GM12891 (cell line): ENCODE measurements around the gene MVB12B.

ENCODE experiments used
- DNase-seq: peaks from one replicate; pipeline ENCODE4 v3.0.0; 2011; ENCODE audit warnings: low spot score; ENCODE audit not compliant: insufficient read length
- FAIRE-seq: peaks from 2 replicates; lab custom pipeline; 2011; peaks lifted over from hg19 to GRCh38; lab: Jason Lieb, UNC
- PAX5 ChIP-seq: IDR thresholded peaks from 2 replicates; pipeline ENCODE4 v1.6.1; 2011; ENCODE audit warnings: low read length, moderate library complexity, mild to moderate bottlenecking; ENCODE audit not compliant: insufficient read depth, severe bottlenecking
- POLR2A ChIP-seq: IDR thresholded peaks from 2 replicates; pipeline ENCODE4 v1.6.1; 2011; ENCODE audit warnings: low read depth, low read length, control low read depth
- POLR2AphosphoS5 ChIP-seq: IDR thresholded peaks from 2 replicates; pipeline ENCODE4 v1.6.1; 2011; ENCODE audit warnings: low read depth, low read length, control low read depth
- POU2F2 ChIP-seq: IDR thresholded peaks from 2 replicates; pipeline ENCODE4 v1.6.1; 2011; ENCODE audit warnings: low read depth, mild to moderate bottlenecking, control low read depth, low read length, moderate library complexity
- SPI1 ChIP-seq: IDR thresholded peaks from 2 replicates; pipeline ENCODE4 v1.6.1; 2011; ENCODE audit warnings: low read depth, low read length, control low read depth
- TAF1 ChIP-seq: IDR thresholded peaks from 2 replicates; pipeline ENCODE4 v1.6.1; 2011; ENCODE audit warnings: low read depth, low read length, control low read depth

Gene MVB12B

GRCh38 chr9:126397056-126397455 is 70.4 kb downstream of the MVB12B start:
- peak; percentile 37 for DNase-seq
- peak; percentile 85 for FAIRE-seq

GRCh38 chr9:126398403-126399058 is 71.9 kb downstream of the MVB12B start:
- peak; percentile 89 for FAIRE-seq
- TF ChIP-seq SPI1 (no peak), POLR2AphosphoS5 (no peak), PAX5 (no peak), TAF1 (no peak), POLR2A (no peak)

More at GRCh38 chr9:126397056-126397455, 70.4 kb downstream of the MVB12B start:
- TF ChIP-seq SPI1 (no peak), TAF1 (no peak), POLR2AphosphoS5 (no peak), POU2F2 (no peak), POLR2A (no peak), PAX5 (no peak)

GRCh38 chr9:126399251-126399650 is 72.6 kb downstream of the MVB12B start:
- FAIRE-seq (no peak), DNase-seq (no peak)
- TF ChIP-seq PAX5 (no peak), POLR2AphosphoS5 (no peak), SPI1 (no peak), POU2F2 (no peak), POLR2A (no peak), TAF1 (no peak)

More at GRCh38 chr9:126398403-126399058, 71.9 kb downstream of the MVB12B start:
- peak; percentile 70 for DNase-seq

DNA sequence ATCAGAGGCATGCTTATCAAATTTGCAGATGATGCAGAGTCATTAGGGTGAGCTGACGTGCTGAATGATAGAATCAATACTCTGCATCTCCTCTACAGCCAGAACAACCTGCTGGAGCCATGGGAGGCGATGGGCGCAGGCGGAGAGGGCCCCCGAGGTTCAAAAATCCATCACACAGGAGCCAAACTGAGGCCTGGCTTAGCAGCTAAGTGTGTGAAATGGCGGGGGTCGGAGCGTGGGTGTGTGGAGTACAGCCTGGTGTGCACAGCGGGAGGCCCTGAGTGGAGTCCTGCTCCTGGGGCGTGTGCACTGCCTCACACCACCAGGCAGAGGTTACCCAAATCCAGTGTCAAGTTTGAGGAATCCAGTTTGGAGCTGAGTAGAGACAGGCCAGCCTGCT is 73.2 kb downstream of the MVB12B start:
- TF ChIP-seq PAX5: no peak
- TF ChIP-seq POLR2AphosphoS5: no peak
- TF ChIP-seq POU2F2: no peak
- TF ChIP-seq TAF1: no peak
- no peak for TF ChIP-seq SPI1
- no peak for TF ChIP-seq POLR2A
- FAIRE-seq: no peak
- no peak for DNase-seq

GRCh38 chr9:126400571-126400970 is 73.9 kb downstream of the MVB12B start:
- FAIRE-seq (no peak), DNase-seq (no peak)
- no peak for TF ChIP-seq TAF1

- DNase-seq (no peak), FAIRE-seq (no peak)
- no peak for TF ChIP-seq POLR2AphosphoS5
- no peak for TF ChIP-seq POLR2A
- TF ChIP-seq TAF1: no peak
- no peak for TF ChIP-seq PAX5
- TF ChIP-seq POU2F2: no peak
- no peak for TF ChIP-seq SPI1
These were observed 74.5 kb downstream of the MVB12B start for GRCh38 chr9:126401107-126401506.

- TF ChIP-seq POU2F2: no peak
- TF ChIP-seq SPI1: no peak
- no peak for TF ChIP-seq PAX5
- no peak for TF ChIP-seq TAF1
- TF ChIP-seq POLR2A: no peak
- TF ChIP-seq POLR2AphosphoS5: no peak
- no peak for DNase-seq
- FAIRE-seq: no peak
These were observed 75.0 kb downstream of the MVB12B start for GRCh38 chr9:126401581-126401980.

GRCh38 chr9:126403397-126403796 is 76.8 kb downstream of the MVB12B start:
- no peak for TF ChIP-seq POU2F2
- no peak for TF ChIP-seq POLR2AphosphoS5
- no peak for TF ChIP-seq TAF1
- TF ChIP-seq POLR2A: no peak
- no peak for TF ChIP-seq PAX5
- TF ChIP-seq SPI1: no peak
- FAIRE-seq: no peak
- DNase-seq: no peak

GRCh38 chr9:126404459-126404858 is 77.8 kb downstream of the MVB12B start:
- no peak for DNase-seq
- no peak for FAIRE-seq
- no peak for TF ChIP-seq TAF1
- TF ChIP-seq SPI1: no peak
- no peak for TF ChIP-seq POU2F2
- TF ChIP-seq POLR2AphosphoS5: no peak
- TF ChIP-seq POLR2A: no peak
- TF ChIP-seq PAX5: no peak

GRCh38 chr9:126406075-126406667 is 79.5 kb downstream of the MVB12B start:
- TF ChIP-seq POLR2A: no peak
- TF ChIP-seq POLR2AphosphoS5: no peak
- no peak for TF ChIP-seq PAX5
- no peak for TF ChIP-seq SPI1
- no peak for TF ChIP-seq POU2F2
- no peak for TF ChIP-seq TAF1
- FAIRE-seq: no peak
- DNase-seq: no peak
